Measurements from ENCODE around the gene STRADB.
"Not testable (repeated sequence)": the region's sequence is repeated elsewhere in the genome, so short reads cannot be mapped to it uniquely, and the experiment has no call there.

Gene STRADB, protein sequence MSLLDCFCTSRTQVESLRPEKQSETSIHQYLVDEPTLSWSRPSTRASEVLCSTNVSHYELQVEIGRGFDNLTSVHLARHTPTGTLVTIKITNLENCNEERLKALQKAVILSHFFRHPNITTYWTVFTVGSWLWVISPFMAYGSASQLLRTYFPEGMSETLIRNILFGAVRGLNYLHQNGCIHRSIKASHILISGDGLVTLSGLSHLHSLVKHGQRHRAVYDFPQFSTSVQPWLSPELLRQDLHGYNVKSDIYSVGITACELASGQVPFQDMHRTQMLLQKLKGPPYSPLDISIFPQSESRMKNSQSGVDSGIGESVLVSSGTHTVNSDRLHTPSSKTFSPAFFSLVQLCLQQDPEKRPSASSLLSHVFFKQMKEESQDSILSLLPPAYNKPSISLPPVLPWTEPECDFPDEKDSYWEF

DNA sequence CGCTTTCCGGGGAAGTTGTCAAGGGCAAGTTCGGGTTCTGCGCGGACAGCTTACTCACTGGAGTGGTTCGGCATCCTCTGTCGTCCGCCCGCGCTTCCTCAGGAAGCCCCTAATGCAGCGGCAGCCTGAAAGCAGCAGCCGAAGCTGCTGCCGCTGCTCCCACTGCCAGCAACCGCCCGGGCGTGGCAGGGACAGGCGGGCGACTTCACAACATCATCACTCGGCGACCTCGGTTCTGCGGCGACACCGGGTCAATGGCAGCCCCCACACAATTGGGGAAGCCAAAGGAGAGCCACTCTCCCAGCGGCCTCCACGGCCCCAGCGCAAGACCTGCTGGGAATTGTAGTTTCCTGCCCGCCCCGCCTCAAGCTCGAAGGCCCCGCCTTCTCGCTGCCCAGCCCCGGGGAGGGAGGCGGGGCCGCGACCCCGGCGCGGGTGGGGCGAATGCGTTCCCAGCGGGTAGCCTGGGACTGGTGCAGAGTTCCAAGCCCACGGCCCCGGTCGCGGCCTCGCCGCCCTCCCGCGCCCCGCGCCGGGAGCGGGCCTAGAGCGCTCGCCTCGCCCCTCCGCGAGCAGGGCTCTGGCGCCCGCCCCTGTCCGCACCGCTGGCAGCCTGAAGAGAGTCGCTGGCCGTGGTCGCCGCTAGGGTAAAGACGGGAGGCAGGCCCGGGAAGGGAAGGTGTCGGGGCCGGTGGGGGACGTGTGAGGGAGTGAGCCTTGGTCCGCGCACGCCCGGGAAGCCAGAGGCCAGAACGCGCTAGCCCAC, at the start of gene STRADB, which contains the start of gene TRAK2:
STRADB (plus strand) TSS at position 449 of the 766 bp plus-strand sequence. CDS start 3,101 bp downstream, outside the sequence.
TRAK2 (minus strand) TSS at position 167 of the 766 bp plus-strand sequence. CDS start 30,951 bp downstream, outside the sequence.
- peak; percentile 89 for DNase-seq

DNA sequence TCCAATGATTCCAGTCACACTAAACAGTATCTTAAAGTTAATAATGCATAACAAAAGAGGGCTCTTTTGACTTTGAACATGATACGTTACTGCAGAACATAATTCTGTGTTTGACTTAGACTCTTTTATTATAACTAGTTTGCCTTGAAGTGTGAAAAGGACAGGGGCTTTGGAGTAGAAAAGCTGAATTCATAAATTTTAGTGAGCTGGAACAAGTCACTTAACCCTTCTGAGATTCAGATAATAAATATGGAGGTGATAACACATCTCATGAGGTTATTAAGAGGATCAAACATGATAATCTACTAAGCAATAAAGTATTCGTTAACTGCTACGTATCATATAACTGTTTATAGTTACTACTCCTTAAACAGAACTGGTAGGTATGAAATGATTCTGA, 49.7 kb upstream of the STRADB start:
- no peak for DNase-seq

DNA sequence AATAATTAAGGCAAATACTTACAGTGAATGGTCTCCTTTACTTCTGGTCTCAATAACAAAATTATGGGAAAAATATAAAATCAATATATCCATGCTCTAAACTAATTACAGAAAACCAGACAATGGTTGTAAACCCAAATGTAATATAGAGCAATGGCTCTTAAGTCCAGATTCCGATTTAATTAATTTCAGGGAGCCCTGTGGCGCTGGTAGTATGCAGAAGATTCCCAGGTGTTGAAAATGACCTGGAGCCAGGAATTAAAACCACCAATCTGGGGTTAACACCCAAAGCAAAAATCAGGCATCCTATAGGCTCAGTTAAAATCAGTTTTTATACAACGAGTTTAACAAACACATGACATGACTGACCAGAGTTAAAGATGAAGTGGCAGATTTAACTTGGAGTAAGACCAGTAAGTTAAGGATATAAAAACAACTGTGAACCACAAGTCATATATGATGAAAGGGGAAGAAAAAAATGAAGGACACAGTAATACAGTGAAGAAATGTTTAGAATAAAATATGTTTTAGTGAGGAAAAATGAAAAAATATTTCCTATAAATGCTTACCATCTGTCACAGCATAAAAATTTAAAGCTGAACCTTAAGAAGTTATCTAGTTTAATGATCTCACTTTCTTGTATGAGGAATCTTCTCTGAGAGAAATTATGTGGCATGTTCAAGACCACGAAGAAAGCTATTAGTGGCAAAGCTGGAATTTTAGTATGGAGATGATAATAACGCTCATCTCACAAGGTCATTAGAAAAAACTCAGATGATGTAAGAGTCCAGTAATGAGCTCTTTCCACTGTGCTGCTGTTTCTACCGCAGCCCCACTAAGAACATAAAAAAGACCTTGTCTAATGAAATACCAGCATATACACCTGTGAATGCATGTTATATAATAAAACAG, 48.6 kb upstream of the STRADB start:
- DNase-seq: no peak

DNA sequence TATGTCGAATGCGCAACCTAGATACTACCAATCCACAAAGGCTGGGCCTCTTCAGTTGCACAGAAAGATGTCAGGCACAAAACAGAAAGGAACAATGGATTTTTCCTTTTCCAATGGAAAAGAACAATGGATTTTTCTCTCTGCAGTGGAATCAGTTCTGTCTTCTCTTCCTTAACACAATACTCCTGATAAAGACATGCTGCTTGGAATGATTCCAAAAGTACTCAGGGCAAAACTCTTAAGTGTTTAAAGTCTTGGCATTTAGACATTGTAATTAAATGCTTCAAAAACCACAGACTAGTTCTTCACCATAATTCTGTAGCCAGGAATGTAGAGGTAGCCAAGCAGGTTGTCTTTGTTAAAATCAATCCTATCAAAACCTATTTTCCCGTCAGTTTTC, 47.7 kb upstream of the STRADB start:
- no peak for DNase-seq

DNA sequence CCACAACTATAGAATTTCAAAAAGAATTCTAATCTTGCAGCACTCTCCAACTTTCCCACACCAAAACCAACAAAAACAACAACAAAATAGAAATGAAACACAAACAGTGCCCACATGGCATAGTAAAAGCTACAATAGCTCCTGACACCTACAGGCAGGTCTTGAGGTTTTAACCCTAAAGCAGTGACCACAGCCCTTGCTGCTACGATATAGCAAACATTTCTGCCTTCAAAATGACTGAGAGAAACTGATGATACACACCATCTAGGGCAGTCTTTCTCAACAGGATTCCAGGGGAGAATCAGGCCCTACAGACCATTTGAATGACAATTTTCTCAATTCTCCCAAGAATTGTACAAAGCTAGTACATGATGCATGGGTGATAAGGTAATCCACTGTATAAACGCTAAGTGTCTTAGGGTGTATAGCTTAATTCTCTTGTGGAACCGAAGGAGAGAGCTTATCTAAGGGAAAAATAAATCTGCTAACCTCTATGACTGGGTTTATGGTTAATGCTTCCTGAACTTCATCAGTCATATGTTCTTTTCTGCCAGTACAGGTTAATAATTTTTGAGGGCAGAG, 46.8 kb upstream of the STRADB start:
- no peak for DNase-seq

DNA sequence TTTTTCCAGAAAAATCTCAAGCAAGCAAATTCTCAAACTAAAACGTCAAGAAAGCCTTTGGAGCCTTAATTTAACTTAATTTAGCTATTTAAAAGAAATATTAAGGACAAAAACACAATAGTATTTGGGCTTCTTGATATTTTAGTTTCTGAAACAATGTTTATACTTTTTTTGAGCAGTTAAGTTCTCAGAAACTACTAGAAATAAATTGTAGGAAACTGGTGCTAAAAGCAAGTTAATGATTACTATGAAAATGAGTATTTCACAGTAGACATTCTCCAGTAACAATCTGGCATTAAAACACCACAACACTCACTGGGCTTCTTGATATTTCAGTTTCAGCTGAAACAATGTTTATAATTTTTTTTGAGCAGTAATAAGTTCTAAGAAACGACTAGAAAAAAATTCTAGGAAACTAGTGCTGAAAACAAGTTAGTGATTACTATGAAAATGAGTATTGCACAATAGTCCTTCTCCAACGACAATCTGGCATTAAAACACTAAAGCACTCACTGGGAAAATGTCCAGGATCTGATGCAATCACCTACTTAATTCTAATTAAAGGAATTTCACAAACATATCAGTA, 45.4 kb upstream of the STRADB start:
- DNase-seq: no peak

DNA sequence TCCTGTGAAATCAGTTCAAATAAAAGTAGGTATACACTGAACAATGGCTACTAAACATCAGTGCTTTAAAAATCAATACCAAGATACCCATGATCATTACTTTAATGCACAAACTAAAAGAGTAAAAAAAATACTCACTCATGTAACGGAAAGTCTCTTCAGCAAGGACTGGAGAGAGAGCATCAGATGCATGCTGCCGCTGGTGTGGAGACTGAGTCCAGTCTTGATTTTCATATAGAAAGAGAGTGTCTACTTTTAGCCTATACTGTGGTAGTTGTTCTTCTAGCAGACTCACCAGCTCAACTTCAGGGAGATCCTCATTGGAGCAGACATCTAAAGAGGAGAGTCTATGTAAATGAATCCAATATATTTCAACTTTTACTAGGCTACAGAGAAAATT, 44.3 kb upstream of the STRADB start:
- no peak for DNase-seq

DNA sequence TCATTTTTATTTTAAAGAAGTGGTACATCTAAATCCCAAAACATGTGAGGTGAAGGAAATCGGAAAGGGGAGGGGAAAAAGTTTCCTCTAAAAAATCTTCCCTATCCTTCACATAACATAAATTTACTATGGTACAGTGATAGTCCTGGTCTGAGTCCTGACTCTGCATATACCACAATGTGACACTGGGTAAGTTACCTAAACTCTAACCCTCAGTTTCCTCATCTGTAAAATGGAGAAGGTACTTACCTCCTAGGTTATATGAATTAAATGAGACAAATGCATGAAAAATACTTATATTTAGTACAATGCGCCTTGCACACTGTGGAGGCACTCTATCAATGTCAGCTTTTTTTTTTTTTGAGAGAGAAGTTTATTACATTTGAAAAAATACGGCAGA, 42.6 kb upstream of the STRADB start:
- no peak for DNase-seq

DNA sequence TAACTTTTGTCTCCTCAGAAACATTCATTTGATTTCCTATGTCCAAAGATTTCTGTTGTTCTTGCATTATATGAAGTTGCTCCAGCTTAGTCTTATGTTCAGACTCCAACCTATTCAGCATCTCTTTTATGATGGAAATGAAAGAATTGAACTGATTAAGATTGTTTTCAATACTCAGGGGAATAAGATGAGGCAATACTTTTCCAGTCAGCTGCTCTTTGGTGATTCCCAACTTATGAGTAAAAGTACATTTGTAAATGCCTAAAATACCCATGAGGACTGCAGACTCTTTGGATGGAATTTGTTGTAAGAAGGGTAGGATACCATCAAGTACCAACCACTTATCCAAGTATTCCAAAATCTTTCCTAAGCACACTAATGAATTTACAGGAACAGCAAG, 40.1 kb upstream of the STRADB start:
- no peak for DNase-seq

DNA sequence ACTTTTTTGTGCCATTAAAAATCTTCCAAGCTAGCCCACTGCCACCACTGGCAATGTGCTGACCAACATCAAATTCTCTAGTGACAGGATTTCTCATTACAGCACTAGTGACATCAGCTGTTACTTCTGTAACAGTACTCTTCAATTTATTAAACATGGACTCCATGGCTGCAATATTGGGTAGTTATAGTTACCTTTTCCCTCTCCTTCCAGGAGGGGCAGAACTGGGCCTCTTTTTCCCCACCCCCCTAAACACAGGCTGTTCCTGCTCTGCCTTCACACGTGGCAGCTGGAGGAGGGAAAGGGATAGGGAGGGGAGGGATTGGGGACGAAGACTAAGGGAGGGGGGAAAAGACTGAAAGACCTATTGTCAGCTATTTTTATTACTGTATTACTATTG, 38.4 kb upstream of the STRADB start:
- DNase-seq: no peak

DNA sequence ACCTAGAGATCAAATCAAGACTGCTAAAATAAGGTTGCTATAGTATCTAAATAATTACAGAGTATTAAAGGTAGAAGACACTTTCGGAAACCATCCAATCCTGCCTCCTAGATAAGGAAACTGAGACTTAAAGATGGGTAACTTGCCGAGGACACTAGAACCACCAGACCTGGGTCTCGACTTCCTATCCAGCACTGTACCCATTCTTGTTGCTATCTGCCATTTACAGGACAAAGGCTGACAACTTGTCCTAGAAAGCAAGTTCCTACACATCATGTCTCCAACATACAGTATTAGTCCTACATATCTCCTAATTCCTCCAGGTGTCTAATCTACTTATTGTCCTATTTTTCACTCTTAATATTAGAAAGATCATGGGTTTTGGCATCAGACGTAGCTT, 38.0 kb upstream of the STRADB start:
- no peak for DNase-seq

DNA sequence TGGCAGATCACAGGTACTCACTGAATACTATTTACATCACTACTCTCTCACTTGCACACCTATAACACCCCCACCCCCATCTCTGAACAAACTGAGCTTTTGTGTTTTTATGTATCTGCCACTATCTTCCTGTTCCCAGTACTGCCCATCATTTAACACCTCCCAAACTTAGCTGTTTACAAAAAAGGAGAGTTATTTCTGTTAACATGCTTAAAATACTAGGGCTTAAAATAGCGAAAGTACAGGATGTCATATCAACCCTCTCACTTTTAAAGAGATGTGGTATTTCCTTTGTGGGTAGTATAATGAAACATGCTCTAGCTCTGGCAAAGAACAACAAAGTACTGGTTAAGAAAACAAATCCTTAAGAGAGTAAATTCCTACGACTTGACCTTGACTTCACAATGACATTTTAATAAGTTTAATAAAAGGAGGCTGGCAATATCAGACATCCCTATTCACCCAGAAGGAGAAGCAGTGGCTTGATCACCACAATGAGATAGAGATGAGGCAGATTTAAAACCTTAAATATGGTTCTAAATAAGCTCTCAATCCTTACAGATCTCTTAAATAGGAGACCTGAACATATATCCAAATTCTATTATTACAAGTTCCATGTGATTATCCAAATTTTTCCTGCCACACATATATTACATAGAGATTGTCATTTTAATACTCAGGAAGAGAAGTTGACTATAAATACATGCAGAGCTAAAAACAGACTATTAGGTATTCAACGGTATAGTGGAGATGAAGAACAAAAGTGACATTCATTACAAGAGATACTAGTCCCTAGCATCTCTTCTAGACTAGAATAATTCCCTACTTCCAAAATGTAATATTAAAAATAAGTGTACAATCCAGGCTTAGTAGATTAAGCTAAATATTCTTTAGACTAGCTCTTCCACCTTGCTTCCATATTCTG, 37.2 kb upstream of the STRADB start:
- DNase-seq: no peak

DNA sequence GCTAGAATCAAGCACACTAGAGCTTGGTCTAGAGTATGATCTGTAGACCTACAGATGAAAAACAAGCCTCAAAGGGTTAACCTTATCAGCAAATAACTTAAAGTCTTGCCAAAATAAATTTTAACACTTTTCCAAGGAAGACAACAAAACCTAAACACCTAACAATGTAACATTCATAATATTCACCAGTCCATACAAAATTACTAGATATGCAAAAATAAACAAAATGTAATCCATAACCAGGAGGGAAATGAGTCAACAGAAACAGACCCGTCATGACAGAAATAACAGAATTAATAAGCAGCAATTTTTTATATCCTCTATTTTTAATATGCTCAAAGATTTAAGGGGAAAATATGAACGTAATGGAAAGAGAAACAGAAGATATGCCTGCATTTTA, 36.4 kb upstream of the STRADB start:
- no peak for DNase-seq

DNA sequence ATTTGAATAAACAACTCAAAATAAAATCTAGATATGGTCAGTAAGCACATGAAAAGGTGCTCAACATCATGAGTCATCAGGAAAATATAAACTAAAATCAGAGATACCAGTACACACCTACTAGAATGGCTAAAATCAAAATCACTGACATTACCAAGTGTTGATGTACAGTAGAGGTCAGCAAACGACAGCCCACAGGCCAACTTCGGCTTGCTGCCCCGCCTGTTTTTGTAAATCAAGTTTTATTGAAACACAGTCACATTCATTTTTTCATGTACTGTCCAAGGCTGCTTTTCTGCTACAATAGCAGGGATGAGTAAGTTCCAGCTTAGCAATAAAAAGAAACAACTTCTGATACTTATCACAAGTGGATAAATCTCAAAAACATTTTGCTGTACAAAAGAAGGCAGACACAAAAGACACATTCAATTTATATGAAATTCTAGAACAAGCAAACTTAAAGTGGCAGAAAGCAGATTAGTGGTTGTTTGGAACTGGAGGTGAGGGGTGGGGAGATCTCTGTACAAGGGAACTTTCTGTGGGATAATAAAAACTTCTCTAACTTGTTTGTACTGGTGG, 32.4 kb upstream of the STRADB start:
- no peak for DNase-seq

DNA sequence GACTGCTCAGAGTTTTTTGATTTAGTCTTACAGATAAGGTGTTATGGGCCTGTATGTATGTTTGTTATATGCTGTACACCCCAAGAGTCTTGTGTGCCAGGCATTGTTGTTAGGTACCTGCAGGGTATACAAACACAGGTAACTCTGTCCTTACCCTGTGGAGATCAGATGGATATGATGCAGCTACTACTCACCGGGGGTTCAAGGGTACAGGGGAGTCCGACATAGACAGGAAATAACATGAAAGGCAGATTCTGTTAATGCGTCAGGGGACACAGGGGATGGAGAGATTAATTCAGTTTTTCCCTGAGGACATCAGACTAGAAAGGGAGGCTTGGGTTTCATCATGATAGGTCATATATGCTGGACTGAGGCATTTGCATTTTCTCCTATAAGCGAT, 31.6 kb upstream of the STRADB start:
- no peak for DNase-seq

DNA sequence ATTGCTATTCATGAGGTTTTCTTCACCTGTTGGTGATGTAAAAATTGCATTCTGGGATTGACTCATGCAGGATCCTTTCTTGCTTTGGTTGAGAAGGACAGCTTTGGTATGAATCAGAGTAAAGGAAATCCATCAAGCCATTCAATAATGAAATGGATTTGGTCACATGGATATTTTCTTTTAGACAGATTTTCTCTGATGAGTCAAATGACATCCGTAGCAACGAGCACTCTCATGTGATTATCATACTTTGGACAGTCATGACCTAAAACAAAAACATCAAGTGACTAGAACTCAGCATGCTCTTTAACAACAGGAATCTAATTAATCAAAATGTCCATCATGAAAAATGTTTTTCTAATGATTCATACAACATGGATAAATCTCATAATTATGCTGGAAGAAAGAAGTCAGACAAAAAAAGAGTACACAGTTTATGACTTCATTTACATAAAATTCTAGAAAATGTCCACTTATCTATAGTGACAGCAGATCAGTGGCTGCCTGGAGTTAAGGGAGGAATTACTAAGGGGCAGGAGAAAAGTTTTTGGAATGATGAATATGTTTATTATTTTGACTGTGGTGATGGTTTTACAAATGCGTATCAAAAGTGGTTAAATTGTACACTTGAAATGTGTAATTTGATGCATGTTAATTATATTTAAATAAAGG, 31.0 kb upstream of the STRADB start:
- DNase-seq: peak; percentile 39

DNA sequence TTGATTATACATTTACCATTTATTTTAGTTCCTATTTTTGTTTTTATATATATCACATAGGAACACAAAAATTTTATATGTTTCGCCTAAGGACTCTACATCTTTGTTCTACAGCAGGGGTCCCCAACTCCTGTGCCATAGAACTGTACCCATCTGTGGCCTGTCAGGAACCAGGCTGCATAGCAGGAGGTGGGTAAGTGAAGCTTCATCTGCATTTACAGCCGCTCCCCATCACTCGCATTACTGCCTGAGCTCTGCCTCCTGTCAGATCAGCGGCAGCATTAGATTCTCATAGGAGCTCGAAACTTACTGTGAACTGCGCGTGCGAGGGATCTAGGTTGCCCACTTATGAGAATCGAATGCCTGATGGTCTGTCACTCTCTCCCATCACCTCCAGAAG, 25.6 kb upstream of the STRADB start:
- no peak for DNase-seq

DNA sequence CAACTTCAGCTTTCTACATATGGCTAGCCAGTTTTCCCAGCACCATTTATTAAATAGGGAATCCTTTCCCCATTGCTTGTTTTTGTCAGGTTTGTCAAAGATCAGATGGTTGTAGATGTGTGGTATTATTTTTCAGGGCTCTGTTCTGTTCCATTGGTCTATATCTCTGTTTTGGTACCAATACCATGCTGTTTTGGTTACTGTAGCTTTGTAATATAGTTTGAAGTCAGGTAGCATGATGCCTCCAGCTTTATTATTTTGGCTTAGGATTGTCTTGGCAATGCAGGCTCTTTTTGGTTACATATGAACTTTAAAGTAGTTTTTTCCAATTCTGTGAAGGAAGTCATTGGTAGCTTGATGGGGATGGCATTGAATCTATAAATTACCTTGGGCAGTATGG, 23.2 kb upstream of the STRADB start:
- not testable (repeated sequence) for DNase-seq

DNA sequence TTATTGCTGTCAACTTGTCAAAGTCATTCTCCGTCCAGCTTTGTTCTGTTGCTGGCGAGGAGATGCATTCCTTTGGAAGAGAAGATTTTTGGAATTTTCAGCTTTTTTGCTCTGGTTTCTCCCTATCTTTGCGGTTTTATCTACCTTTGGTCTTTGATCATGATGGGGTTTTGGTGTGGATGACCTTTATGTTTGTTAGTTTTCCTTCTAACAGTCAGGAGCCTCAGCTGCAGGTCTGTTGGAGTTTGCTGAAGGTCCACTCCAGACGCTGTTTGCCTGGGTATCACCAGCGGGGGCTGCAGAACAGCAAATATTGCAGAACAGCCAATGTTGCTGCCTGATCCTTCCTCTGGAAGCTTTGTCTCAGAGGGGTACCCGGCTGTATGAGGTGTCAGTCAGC, 21.7 kb upstream of the STRADB start:
- not testable (repeated sequence) for DNase-seq

DNA sequence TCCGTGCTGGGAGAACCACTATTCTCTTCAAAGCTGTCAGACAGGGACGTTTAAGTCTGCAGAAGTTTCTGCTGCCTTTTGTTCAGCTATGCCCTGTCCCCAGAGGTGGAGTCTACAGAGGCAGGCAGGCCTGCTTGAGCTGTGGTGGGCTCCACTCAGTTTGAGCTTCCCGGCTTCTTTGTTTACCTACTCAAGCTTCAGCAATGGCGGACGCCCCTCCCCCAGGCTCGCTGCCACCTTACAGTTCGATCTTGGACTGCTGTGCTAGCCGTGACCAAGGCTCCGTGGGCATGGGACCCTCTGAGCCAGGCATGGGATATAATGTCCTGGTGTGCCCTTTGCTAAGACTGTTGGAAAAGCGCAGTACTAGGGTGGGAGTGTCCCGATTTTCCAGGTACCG, 21.2 kb upstream of the STRADB start:
- DNase-seq: not testable (repeated sequence)
